GM12865 (cell line): ENCODE measurements around the gene PPM1J.
A peak's percentile ranks its signal among the peaks of the same experiment; 100 is the strongest.

Experiments used
- DNase-seq: peaks from one replicate; pipeline ENCODE4 v3.0.0; 2010; ENCODE audit warnings: low read depth
- H3K4me3 ChIP-seq: 2 replicates; pipeline ENCODE4 v1.5.1; 2011; ENCODE audit warnings: mild to moderate bottlenecking, low read depth, low read length, control low read depth
- CTCF ChIP-seq: IDR thresholded peaks from 2 replicates; pipeline ENCODE4 v1.5.1; 2011; ENCODE audit warnings: low read length, control low read depth, low read depth, inconsistent platforms; ENCODE audit not compliant: insufficient read depth; ENCODE audit errors: missing control alignments

Gene PPM1J

GRCh38 chr1:112718691-112719418 is 3.7 kb upstream of the PPM1J start:
- TF ChIP-seq CTCF, result peak; percentile 90
- peak; percentile 67 for DNase-seq
- no peak overlapping the region for H3K4me3 ChIP-seq

GRCh38 chr1:112717263-112717873 is 2.2 kb upstream of the PPM1J start:
- TF ChIP-seq CTCF, result no peak
- DNase-seq, result no peak
- no peak overlapping the region for H3K4me3 ChIP-seq

- peak overlapping the region; percentile 77 for H3K4me3 ChIP-seq
- peak; percentile 97 for TF ChIP-seq CTCF
- peak; percentile 88 for DNase-seq
Measured at GRCh38 chr1:112716133-112716720, 1.1 kb upstream of the PPM1J start.

- H3K4me3 ChIP-seq, result peak overlapping the region; percentile 55
- TF ChIP-seq CTCF, result no peak
- no peak for DNase-seq
Measured at GRCh38 chr1:112714313-112715263, 544 bp downstream of the PPM1J start.

GRCh38 chr1:112713466-112714312 is 1.4 kb downstream of the PPM1J start:
- H3K4me3 ChIP-seq, result peak overlapping the region; percentile 55
- TF ChIP-seq CTCF, result no peak
- DNase-seq, result peak; percentile 60

GRCh38 chr1:112712701-112713128 is 2.4 kb downstream of the PPM1J start:
- no peak for DNase-seq
- H3K4me3 ChIP-seq, result no peak overlapping the region
- TF ChIP-seq CTCF, result no peak
